Measurements from ENCODE around the gene GPR52.

GRCh38 chr1:174405219-174405618 is 42.5 kb upstream of the GPR52 start:
- no peak for TF ChIP-seq CTCF (IDR thresholded peaks at IDR 0.05 in 4 of 5, conservative IDR thresholded peaks at IDR 0.05 in 1 of 5)
- no peak for TF ChIP-seq POLR2A (IDR thresholded peaks at IDR 0.05)

Data from gastrocnemius medialis (tissue), 4 donors.